GM19023 (cell line): ENCODE measurements around the gene AKAP1.

Source experiments
- ATAC-seq: cut with Tn5 transposase; IDR thresholded peaks from one replicate; pipeline ENCODE4 v1.9.1; 2021; ENCODE audit warnings: mild to moderate bottlenecking, moderate library complexity; ENCODE audit not compliant: unreplicated experiment

Gene AKAP1

DNA sequence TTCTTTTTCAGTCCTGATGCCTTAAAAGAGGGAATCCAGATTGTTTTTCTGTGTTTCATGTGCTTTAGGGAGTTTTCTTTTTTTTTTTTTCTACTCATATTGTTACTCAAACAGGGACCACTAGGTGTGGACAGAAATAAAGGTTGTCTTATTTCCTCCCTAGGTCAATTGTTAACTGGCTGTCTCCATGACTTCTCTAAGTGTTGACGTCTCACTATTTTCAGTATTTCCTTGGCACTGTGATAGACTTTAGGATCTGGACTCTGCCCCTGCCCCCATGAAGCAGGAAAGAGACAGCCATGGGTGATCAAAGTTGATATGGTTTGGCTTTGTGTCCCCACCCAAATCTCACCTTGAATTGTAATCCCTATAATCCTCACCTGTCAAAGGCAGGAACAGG, 73.7 kb downstream of the AKAP1 start:
- no peak for ATAC-seq

DNA sequence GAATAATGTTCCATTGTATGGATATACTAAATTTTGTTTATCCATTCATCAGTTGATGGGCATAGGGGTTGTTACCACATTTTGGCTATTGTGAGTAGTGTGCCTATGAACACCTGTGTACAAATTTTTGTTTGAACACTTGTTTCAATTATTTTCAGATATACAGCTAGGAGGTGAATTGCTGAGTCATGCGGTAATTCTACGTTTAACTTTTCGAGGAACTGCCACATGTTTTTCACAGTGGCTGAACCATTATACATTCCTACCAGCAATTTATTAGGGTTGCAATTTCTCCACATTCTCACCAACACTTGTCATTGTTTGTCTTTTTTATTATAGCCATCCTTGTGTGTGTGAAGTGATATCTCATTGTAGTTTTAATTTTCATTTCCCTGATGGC, 75.6 kb downstream of the AKAP1 start:
- no peak for ATAC-seq

DNA sequence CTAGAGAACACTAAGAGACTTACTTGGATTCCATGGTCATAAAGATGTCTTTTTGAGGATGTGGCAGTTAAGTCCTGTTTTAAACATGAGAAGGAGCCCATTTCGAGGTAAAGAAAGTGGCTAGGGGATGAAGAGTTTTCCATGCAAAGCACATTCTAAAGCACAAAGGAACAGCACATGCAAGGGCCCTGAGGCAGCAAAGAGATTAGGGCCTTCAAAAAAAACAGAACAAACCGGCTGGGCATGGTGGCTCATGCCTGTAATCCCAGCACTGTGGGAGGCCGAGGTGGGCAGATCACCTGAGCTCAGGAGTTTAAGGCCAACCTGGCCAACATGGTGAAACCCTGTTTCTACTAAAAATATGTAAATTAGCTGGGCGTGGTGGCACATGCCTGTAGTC, 79.8 kb downstream of the AKAP1 start:
- no peak for ATAC-seq

DNA sequence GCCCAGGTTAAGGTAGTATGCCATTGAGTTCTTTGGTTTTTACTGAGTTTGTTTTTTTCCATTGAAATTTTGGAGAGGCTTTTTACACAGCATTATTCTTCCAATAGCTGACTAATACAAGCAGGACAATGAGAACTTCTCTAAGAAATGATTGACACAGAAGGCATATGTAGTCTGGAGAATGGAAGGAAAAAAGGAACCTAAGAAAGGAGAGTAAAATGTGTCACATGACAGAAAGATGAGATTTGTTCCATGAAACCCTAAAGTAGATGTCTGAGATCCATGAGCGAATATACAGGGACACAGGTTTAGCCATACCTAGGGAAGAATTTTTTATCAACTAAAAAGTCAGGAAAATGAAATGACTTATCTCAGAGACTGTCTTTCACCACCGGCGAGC, 80.7 kb downstream of the AKAP1 start:
- ATAC-seq = no peak

DNA sequence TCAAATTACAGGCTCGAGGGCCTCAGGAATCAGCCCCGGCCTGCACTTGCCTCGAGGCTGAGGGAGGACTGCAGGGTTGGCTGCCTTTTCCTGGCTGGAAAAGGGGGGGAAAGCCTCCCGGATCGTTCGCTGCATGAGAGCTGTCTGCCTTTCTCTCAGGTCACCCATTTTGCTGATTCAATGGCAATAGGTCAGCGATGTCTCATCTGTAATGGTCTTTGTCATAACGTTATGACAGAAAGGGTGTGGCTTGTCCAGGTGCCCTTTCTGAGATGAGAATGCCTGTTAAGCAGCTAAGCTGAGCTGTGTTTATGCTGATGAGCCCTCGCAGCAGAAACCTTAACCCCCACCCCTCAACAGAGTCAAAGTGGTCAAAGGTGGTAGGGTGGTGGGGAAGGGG, 81.8 kb downstream of the AKAP1 start:
- ATAC-seq = no peak

DNA sequence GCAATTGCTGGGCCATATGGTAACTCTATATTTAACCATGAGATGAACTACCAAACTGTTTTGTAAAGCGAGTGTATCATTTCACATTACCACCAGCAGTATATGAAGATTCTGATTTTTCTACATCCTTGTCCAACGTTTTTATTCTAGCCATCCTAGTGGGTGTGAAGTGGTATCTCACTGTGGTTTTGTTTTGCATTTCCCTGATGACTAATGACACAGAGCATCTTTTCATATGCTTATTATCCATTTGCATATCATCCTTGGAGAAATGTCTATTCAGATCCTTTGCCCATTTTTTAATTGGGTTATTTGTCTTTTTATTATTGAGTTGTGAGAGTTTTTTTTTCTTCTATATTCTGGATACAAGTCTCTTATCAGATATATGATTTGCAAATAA, 83.6 kb downstream of the AKAP1 start:
- no peak for ATAC-seq

DNA sequence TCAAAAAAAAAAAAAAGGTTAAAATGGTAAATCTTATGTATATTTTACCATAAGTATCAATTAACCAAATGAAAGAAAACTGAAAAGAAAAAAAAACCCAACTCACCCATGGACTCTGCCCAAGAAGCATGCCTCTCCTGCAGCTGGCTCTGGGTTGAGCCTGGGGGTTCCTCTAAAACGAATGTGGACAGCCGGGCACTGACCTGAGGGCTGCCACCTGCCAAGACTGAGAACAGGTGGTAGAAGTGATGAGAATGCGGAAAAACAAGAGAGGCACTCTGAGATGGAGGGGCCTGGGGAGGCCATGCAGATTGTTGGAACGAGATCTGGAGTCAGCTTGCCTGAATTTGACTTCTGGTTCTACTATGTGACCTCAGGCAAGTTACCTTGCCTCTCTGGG, 85.8 kb downstream of the AKAP1 start:
- no peak for ATAC-seq
